ENCODE measurements around the gene CELF2.

CELF2 gene

DNA sequence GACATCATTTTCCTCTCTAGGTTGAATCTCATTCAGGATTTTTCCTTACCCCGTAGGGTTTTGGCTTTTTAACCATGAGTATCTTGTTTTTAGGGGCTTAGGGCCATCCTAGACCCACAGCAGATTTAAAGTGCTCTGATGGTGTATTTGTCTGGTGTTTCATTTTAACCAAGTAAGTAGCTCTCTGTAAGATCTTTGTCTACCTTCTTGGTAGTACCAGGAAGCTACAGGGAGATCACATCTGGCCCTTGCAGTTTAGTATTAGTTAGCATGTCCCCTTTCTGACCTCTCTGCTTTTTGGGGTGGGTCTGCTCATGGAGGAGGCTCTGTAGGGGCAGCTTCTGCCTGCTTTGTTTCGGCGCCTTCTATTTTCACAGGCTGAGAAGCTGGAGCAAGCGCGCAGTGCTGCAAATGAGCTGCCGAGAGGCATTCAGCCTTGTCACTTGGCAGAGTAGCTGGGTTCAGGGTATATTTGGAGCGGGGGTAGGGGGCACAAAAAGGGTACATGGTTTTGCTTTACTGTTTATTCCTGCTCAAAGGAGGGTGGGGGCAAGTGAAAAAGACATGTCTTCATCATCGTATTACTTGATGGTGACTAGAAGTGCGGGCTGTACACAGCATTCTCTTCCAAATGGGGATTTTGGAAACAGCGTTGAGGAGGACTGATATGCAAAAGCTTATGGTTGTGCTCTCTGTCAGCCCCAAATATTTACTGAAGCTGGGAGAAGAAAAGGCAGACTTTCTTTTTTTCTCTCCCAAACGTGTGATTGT is 146.3 kb downstream of the CELF2 start:
- Histone ChIP-seq H2AFZ (ENCODE audit: low read length) (peak overlapping the region; percentile 88), H3K79me1 (ENCODE audit: low read depth, low read length) (no peaks in the 10 kb centered on the region), H2BK12ac (ENCODE audit: low read length) (no peak overlapping the region), H3K9me3 (replicated peaks in 1 of 2; ENCODE audit: control insufficient read depth in 2 of 2, insufficient read depth in 1 of 2, low read depth in 1 of 2, low read length in 2 of 2) (peaks cover 2 to 6% of the 10 kb centered on the region in 2 donors), H3K27ac (replicated peaks; ENCODE audit: low read length) (peak overlapping the region; percentile 94), H2AK5ac (ENCODE audit: low read depth, low read length) (no peak overlapping the region), H3K4me1 (ENCODE audit: control insufficient read depth in 2 of 2, insufficient read depth in 1 of 2, low read depth in 1 of 2, low read length in 2 of 2) (peaks cover 10 to 18% of the 10 kb centered on the region in 2 donors), H3K4ac (ENCODE audit: low read length) (peak overlapping the region; percentile 12), H3K36me3 (replicated peaks in 1 of 2; ENCODE audit: control insufficient read depth in 2 of 2, insufficient read depth in 2 of 2, low read length in 2 of 2) (no peaks in the 10 kb centered on the region), H3K23ac (ENCODE audit: low read depth, low read length, poor library complexity) (no peak overlapping the region), H3K9ac (ENCODE audit: low read depth, low read length, poor library complexity) (no peak overlapping the region), H3K14ac (ENCODE audit: low read length) (no peak overlapping the region), H2BK120ac (ENCODE audit: low read depth, low read length) (no peak overlapping the region), H3K18ac (ENCODE audit: low read length) (peak overlapping the region; percentile 34), H3K27me3 (ENCODE audit: control insufficient read depth in 3 of 3, insufficient read depth in 3 of 3, low read depth in 1 of 3, low read length in 3 of 3) (no peaks in the 10 kb centered on the region), H3K4me3 (ENCODE audit: low read length in 2 of 2) (peak overlapping the region in 1 of 2 donors; percentile 54), H4K8ac (ENCODE audit: low read depth, low read length) (no peak overlapping the region), H3K4me2 (ENCODE audit: insufficient read depth, low read length, poor library complexity, severe bottlenecking) (peak overlapping the region; percentile 42), H2BK5ac (ENCODE audit: low read length) (no peak overlapping the region), H4K91ac (ENCODE audit: low read depth, low read length, poor library complexity) (no peak overlapping the region), H2BK15ac (ENCODE audit: low read length) (no peak overlapping the region)
- no CpG with 5 or more reads among the region's 11 CpGs for WGBS, 2 donors (ENCODE audit: extremely low coverage in 2 of 2, insufficient read length in 2 of 2, insufficient replicate concordance in 1 of 2)
- DNase-seq (ENCODE audit: low spot score) = peak; percentile 63

GRCh38 chr10:11164551-11164802 is 146.8 kb downstream of the CELF2 start:
- Histone ChIP-seq H3K4me1 (ENCODE audit: control insufficient read depth in 2 of 2, insufficient read depth in 1 of 2, low read depth in 1 of 2, low read length in 2 of 2) (peaks cover 10 to 18% of the 10 kb centered on the region in 2 donors), H4K8ac (ENCODE audit: low read depth, low read length) (no peak overlapping the region), H4K91ac (ENCODE audit: low read depth, low read length, poor library complexity) (no peak overlapping the region), H2AFZ (ENCODE audit: low read length) (peak overlapping the region; percentile 88), H3K27me3 (ENCODE audit: control insufficient read depth in 3 of 3, insufficient read depth in 3 of 3, low read depth in 1 of 3, low read length in 3 of 3) (no peaks in the 10 kb centered on the region), H3K9me3 (replicated peaks in 1 of 2; ENCODE audit: control insufficient read depth in 2 of 2, insufficient read depth in 1 of 2, low read depth in 1 of 2, low read length in 2 of 2) (peaks cover 2 to 6% of the 10 kb centered on the region in 2 donors), H3K27ac (replicated peaks; ENCODE audit: low read length) (peak overlapping the region; percentile 98), H2AK5ac (ENCODE audit: low read depth, low read length) (no peak overlapping the region), H2BK15ac (ENCODE audit: low read length) (no peak overlapping the region), H3K18ac (ENCODE audit: low read length) (no peak overlapping the region), H3K4me3 (ENCODE audit: low read length in 2 of 2) (peak overlapping the region in 1 of 2 donors; percentile 54), H3K9ac (ENCODE audit: low read depth, low read length, poor library complexity) (no peak overlapping the region), H2BK12ac (ENCODE audit: low read length) (no peak overlapping the region), H2BK5ac (ENCODE audit: low read length) (no peak overlapping the region), H3K23ac (ENCODE audit: low read depth, low read length, poor library complexity) (no peak overlapping the region), H3K4ac (ENCODE audit: low read length) (no peak overlapping the region), H3K79me1 (ENCODE audit: low read depth, low read length) (no peaks in the 10 kb centered on the region), H3K4me2 (ENCODE audit: insufficient read depth, low read length, poor library complexity, severe bottlenecking) (peak overlapping the region; percentile 72), H3K36me3 (replicated peaks in 1 of 2; ENCODE audit: control insufficient read depth in 2 of 2, insufficient read depth in 2 of 2, low read length in 2 of 2) (no peaks in the 10 kb centered on the region), H3K14ac (ENCODE audit: low read length) (no peak overlapping the region), H2BK120ac (ENCODE audit: low read depth, low read length) (no peak overlapping the region)
- no peak for DNase-seq (ENCODE audit: low spot score)
- no CpG with 5 or more reads among the region's 1 CpG for WGBS, 2 donors (ENCODE audit: extremely low coverage in 2 of 2, insufficient read length in 2 of 2, insufficient replicate concordance in 1 of 2)

- no peaks in the 10 kb centered on the region for H3K36me3 ChIP-seq (replicated peaks in 1 of 2; ENCODE audit: control insufficient read depth in 2 of 2, insufficient read depth in 2 of 2, low read length in 2 of 2)
- peak overlapping the region; percentile 98 for H3K27ac ChIP-seq (replicated peaks; ENCODE audit: low read length)
- H2AFZ ChIP-seq (ENCODE audit: low read length) = peak overlapping the region; percentile 88
- DNase-seq (ENCODE audit: low spot score) = peak; percentile 74
- no peaks in the 10 kb centered on the region for H3K27me3 ChIP-seq (ENCODE audit: control insufficient read depth in 3 of 3, insufficient read depth in 3 of 3, low read depth in 1 of 3, low read length in 3 of 3)
- H3K23ac ChIP-seq (ENCODE audit: low read depth, low read length, poor library complexity) = peak overlapping the region; percentile 65
- H2BK120ac ChIP-seq (ENCODE audit: low read depth, low read length) = peak overlapping the region; percentile 82
- no peak overlapping the region for H3K14ac ChIP-seq (ENCODE audit: low read length)
- peak overlapping the region; percentile 93 for H2BK5ac ChIP-seq (ENCODE audit: low read length)
- peak overlapping the region; percentile 59 for H2AK5ac ChIP-seq (ENCODE audit: low read depth, low read length)
- H2BK12ac ChIP-seq (ENCODE audit: low read length) = no peak overlapping the region
- WGBS, 2 donors (ENCODE audit: extremely low coverage in 2 of 2, insufficient read length in 2 of 2, insufficient replicate concordance in 1 of 2) = no CpG with 5 or more reads among the region's 38 CpGs
- peak overlapping the region; percentile 47 for H2BK15ac ChIP-seq (ENCODE audit: low read length)
- H3K4me3 ChIP-seq (ENCODE audit: low read length in 2 of 2) = peak overlapping the region; percentile 54 to 81
- H3K18ac ChIP-seq (ENCODE audit: low read length) = peak overlapping the region; percentile 97
- H3K9ac ChIP-seq (ENCODE audit: low read depth, low read length, poor library complexity) = peak overlapping the region; percentile 96
- no peak overlapping the region for H4K91ac ChIP-seq (ENCODE audit: low read depth, low read length, poor library complexity)
- peaks cover 2 to 6% of the 10 kb centered on the region in 2 donors for H3K9me3 ChIP-seq (replicated peaks in 1 of 2; ENCODE audit: control insufficient read depth in 2 of 2, insufficient read depth in 1 of 2, low read depth in 1 of 2, low read length in 2 of 2)
- H3K4me1 ChIP-seq (ENCODE audit: control insufficient read depth in 2 of 2, insufficient read depth in 1 of 2, low read depth in 1 of 2, low read length in 2 of 2) = peaks cover 10 to 18% of the 10 kb centered on the region in 2 donors
- no peaks in the 10 kb centered on the region for H3K79me1 ChIP-seq (ENCODE audit: low read depth, low read length)
- peak overlapping the region; percentile 72 for H3K4me2 ChIP-seq (ENCODE audit: insufficient read depth, low read length, poor library complexity, severe bottlenecking)
- no peak overlapping the region for H4K8ac ChIP-seq (ENCODE audit: low read depth, low read length)
- no peak overlapping the region for H3K4ac ChIP-seq (ENCODE audit: low read length)
These were observed 147.3 kb downstream of the CELF2 start for GRCh38 chr10:11164803-11165590.
